ENCODE measurements around the gene CHRNA1.

Gene CHRNA1

GRCh38 chr2:174776675-174777074 lies 12.4 kb upstream of the CHRNA1 start:
- Histone ChIP-seq H4K20me1 (ENCODE audit: insufficient read depth, low read length) (no peaks in the 10 kb centered on the region), H3K4me1 (ENCODE audit: insufficient read depth, low read length, severe bottlenecking) (peaks cover 28% of the 10 kb centered on the region), H3K36me3 (ENCODE audit: insufficient read depth, low read length) (no peaks in the 10 kb centered on the region), H3K27me3 (ENCODE audit: insufficient read depth, low read length) (0 out of 2 replicates have a peak, but pooled peaks cover 3% of the 10 kb centered on the region), H3K27ac (ENCODE audit: low read depth, low read length, poor library complexity, severe bottlenecking) (no peak overlapping the region), H2AFZ (ENCODE audit: low read length) (no peak overlapping the region), H3K4me2 (ENCODE audit: low read length) (no peak overlapping the region), H3K9me3 (ENCODE audit: low read length) (no peaks in the 10 kb centered on the region), H3K9ac (ENCODE audit: low read length) (no peak overlapping the region), H3K4me3 (ENCODE audit: low read depth, low read length, poor library complexity, severe bottlenecking) (no peak overlapping the region), H3K79me2 (ENCODE audit: insufficient read depth, low read length) (no peaks in the 10 kb centered on the region), H3K9me2 (ENCODE audit: low read depth, low read length) (no peaks in the 10 kb centered on the region), H3F3A (ENCODE audit: insufficient read depth, low read length) (no peaks in the 10 kb centered on the region)
- TF ChIP-seq EZH2 (IDR thresholded peaks at IDR 0.05; ENCODE audit: borderline replicate concordance, low read length) (no peak), CTCF (IDR thresholded peaks at IDR 0.05; ENCODE audit: low read length) (no peak)

- Histone ChIP-seq H3K27ac (ENCODE audit: low read depth, low read length, poor library complexity, severe bottlenecking) (no peak overlapping the region), H3K36me3 (ENCODE audit: insufficient read depth, low read length) (no peaks in the 10 kb centered on the region), H3K27me3 (ENCODE audit: insufficient read depth, low read length) (0 out of 2 replicates have a peak, but pooled peaks cover 3% of the 10 kb centered on the region), H3K9ac (ENCODE audit: low read length) (no peak overlapping the region), H3K4me1 (ENCODE audit: insufficient read depth, low read length, severe bottlenecking) (peaks cover 32% of the 10 kb centered on the region), H3K4me3 (ENCODE audit: low read depth, low read length, poor library complexity, severe bottlenecking) (no peak overlapping the region), H4K20me1 (ENCODE audit: insufficient read depth, low read length) (no peaks in the 10 kb centered on the region), H3K79me2 (ENCODE audit: insufficient read depth, low read length) (no peaks in the 10 kb centered on the region), H3K9me3 (ENCODE audit: low read length) (no peaks in the 10 kb centered on the region), H3K9me2 (ENCODE audit: low read depth, low read length) (no peaks in the 10 kb centered on the region), H3K4me2 (ENCODE audit: low read length) (no peak overlapping the region), H2AFZ (ENCODE audit: low read length) (no peak overlapping the region), H3F3A (ENCODE audit: insufficient read depth, low read length) (no peaks in the 10 kb centered on the region)
- TF ChIP-seq CTCF (IDR thresholded peaks at IDR 0.05; ENCODE audit: low read length) (peak; percentile 79), EZH2 (IDR thresholded peaks at IDR 0.05; ENCODE audit: borderline replicate concordance, low read length) (no peak)
These were observed 12.0 kb upstream of the CHRNA1 start for GRCh38 chr2:174776223-174776622.

GRCh38 chr2:174775571-174775980 lies 11.3 kb upstream of the CHRNA1 start:
- H4K20me1 ChIP-seq (ENCODE audit: insufficient read depth, low read length), result no peaks in the 10 kb centered on the region
- no peaks in the 10 kb centered on the region for H3K36me3 ChIP-seq (ENCODE audit: insufficient read depth, low read length)
- peaks cover 36% of the 10 kb centered on the region for H3K4me1 ChIP-seq (ENCODE audit: insufficient read depth, low read length, severe bottlenecking)
- TF ChIP-seq EZH2 (IDR thresholded peaks at IDR 0.05; ENCODE audit: borderline replicate concordance, low read length) (no peak), CTCF (IDR thresholded peaks at IDR 0.05; ENCODE audit: low read length) (no peak)
- H3K9me2 ChIP-seq (ENCODE audit: low read depth, low read length), result no peaks in the 10 kb centered on the region
- H2AFZ ChIP-seq (ENCODE audit: low read length), result no peak overlapping the region
- no peaks in the 10 kb centered on the region for H3F3A ChIP-seq (ENCODE audit: insufficient read depth, low read length)
- H3K4me2 ChIP-seq (ENCODE audit: low read length), result no peak overlapping the region
- H3K9me3 ChIP-seq (ENCODE audit: low read length), result no peaks in the 10 kb centered on the region
- no peak overlapping the region for H3K9ac ChIP-seq (ENCODE audit: low read length)
- H3K4me3 ChIP-seq (ENCODE audit: low read depth, low read length, poor library complexity, severe bottlenecking), result no peak overlapping the region
- H3K79me2 ChIP-seq (ENCODE audit: insufficient read depth, low read length), result no peaks in the 10 kb centered on the region
- H3K27me3 ChIP-seq (ENCODE audit: insufficient read depth, low read length), result 0 out of 2 replicates have a peak, but pooled peaks cover 3% of the 10 kb centered on the region
- no peak overlapping the region for H3K27ac ChIP-seq (ENCODE audit: low read depth, low read length, poor library complexity, severe bottlenecking)

Measured in OCI-LY1 (cell line).